HepG2 (cell line): Measurements from ENCODE around the gene CD248. TPM values are rescaled to one million over a fixed set of nuclear protein-coding genes. Genes with fewer than 3 reads are reported as not detected.

Experiments
- CERS6 ChIP-seq: sonication (generic); formaldehyde crosslinking; IDR thresholded peaks from 2 replicates; pipeline ENCODE4 v1.5.0; 2020; ENCODE audit warnings: missing genetic modification reagents
- ELF1 ChIP-seq: sonication (generic); formaldehyde crosslinking; IDR thresholded peaks from 2 replicates; pipeline ENCODE4 v1.4.0; 2020; ENCODE audit warnings: missing genetic modification reagents
- FOXC1 ChIP-seq: sonication (generic); formaldehyde crosslinking; IDR thresholded peaks from 2 replicates; pipeline ENCODE4 v1.8.0; 2022; ENCODE audit warnings: mild to moderate bottlenecking, missing genetic modification reagents, borderline replicate concordance
- IRX3 ChIP-seq: sonication (generic); formaldehyde crosslinking; IDR thresholded peaks from 2 replicates; pipeline ENCODE4 v1.8.1; 2023; ENCODE audit warnings: mild to moderate bottlenecking, low read depth, missing genetic modification reagents, borderline replicate concordance
- KDM5B ChIP-seq: sonication (generic); formaldehyde crosslinking; IDR thresholded peaks from 2 replicates; pipeline ENCODE4 v1.4.0; 2020; ENCODE audit warnings: missing genetic modification reagents, mild to moderate bottlenecking, borderline replicate concordance
- KMT2B ChIP-seq: IDR thresholded peaks from 2 replicates; pipeline ENCODE4 v1.6.1; 2016; ENCODE audit warnings: missing genetic modification reagents, missing compliant biosample characterization
- MAZ ChIP-seq, 2 experiments: sonication (generic) in 1 of 2; formaldehyde crosslinking in 1 of 2; IDR thresholded peaks; 2 replicates each; pipeline versions ENCODE4 v1.5.0 to v1.6.1; 2012 to 2020; ENCODE audit warnings: low read depth in 2 of 2, mild to moderate bottlenecking in 2 of 2, borderline replicate concordance in 1 of 2, improper control_type of control experiment in 1 of 2, low read length in 1 of 2, missing genetic modification reagents in 1 of 2, moderate library complexity in 1 of 2
- PHF5A ChIP-seq: IDR thresholded peaks from one replicate; pipeline ENCODE4 v1.6.1; 2018; ENCODE audit warnings: low read depth, missing genetic modification reagents; ENCODE audit not compliant: unreplicated experiment
- RBFOX2 ChIP-seq: fragments of 200-400 bp; formaldehyde crosslinking; IDR thresholded peaks from 2 replicates; pipeline ENCODE4 v1.6.1; 2017; ENCODE audit warnings: low read depth, mild to moderate bottlenecking, low read length
- SMARCC2 ChIP-seq: fragments of 450-650 bp; IDR thresholded peaks from 2 replicates; pipeline ENCODE4 v1.6.1; 2017; ENCODE audit warnings: antibody characterized with exemption, mild to moderate bottlenecking
- SUZ12 ChIP-seq: fragments of 150-350 bp; IDR thresholded peaks from 2 replicates; pipeline ENCODE4 v1.6.1; 2014; ENCODE audit warnings: low read depth, low read length
- TARDBP ChIP-seq: sonication (generic); formaldehyde crosslinking; IDR thresholded peaks from 2 replicates; pipeline ENCODE4 v1.8.0; 2022; ENCODE audit warnings: mild to moderate bottlenecking, missing genetic modification reagents
- ZBTB4 ChIP-seq: sonication (generic); formaldehyde crosslinking; IDR thresholded peaks from 2 replicates; pipeline ENCODE4 v1.4.0; 2020; ENCODE audit warnings: missing genetic modification reagents, mild to moderate bottlenecking, borderline replicate concordance
- ZNF546 ChIP-seq: sonication (generic); formaldehyde crosslinking; conservative IDR thresholded peaks from 2 replicates; pipeline ENCODE4 v1.8.1; 2023; ENCODE audit warnings: mild to moderate bottlenecking, missing genetic modification reagents
- ZNF558 ChIP-seq: sonication (generic); formaldehyde crosslinking; IDR thresholded peaks from 2 replicates; pipeline ENCODE4 v1.9.0; 2022; ENCODE audit warnings: mild to moderate bottlenecking, missing genetic modification reagents, borderline replicate concordance
- ZNF788 ChIP-seq: sonication (generic); formaldehyde crosslinking; IDR thresholded peaks from 2 replicates; pipeline ENCODE4 v1.5.0; 2020; ENCODE audit warnings: mild to moderate bottlenecking, missing genetic modification reagents, borderline replicate concordance
- polyA plus RNA-seq, 8 experiments: library from polyadenylated mRNA; depleted of rRNA in 3 of 8; stranded (reverse) in 7 of 8; unstranded in 1 of 8; fragments of >200 nt; fragmentation: Illumina TruSeq in 4 of 8; extraction: Trizol in 4 of 8; gene quantifications; 2 replicates each; pipeline versions ENCODE4 v1.2.1 to v1.2.3, GENCODE V29; 2011 to 2016; ENCODE audit warnings: low read depth in 4 of 8, missing spikeins in 1 of 8, mixed read lengths in 1 of 8; ENCODE audit not compliant: insufficient read depth in 1 of 8
- total RNA-seq, 5 experiments: library from RNA; depleted of rRNA; stranded (reverse); fragments of >200 nt; fragmentation: Illumina TruSeq; extraction: Trizol; gene quantifications; 2 replicates each; pipeline ENCODE4 v1.2.3, GENCODE V29; 2016; ENCODE audit warnings: low read depth in 1 of 5
- TF ChIP-seq, protein P1 (sequence below): sonication (generic); formaldehyde crosslinking; IDR thresholded peaks from 2 replicates; pipeline ENCODE4 v1.4.0; 2020; ENCODE audit warnings: mild to moderate bottlenecking, low read depth, missing genetic modification reagents

Gene CD248
- total and polyA plus RNA-seq, 2 of the 13 experiments (the other 11 are each of a cell fraction or from before 2014, with no cell fraction given): 0.25 to 0.35 TPM

DNA sequence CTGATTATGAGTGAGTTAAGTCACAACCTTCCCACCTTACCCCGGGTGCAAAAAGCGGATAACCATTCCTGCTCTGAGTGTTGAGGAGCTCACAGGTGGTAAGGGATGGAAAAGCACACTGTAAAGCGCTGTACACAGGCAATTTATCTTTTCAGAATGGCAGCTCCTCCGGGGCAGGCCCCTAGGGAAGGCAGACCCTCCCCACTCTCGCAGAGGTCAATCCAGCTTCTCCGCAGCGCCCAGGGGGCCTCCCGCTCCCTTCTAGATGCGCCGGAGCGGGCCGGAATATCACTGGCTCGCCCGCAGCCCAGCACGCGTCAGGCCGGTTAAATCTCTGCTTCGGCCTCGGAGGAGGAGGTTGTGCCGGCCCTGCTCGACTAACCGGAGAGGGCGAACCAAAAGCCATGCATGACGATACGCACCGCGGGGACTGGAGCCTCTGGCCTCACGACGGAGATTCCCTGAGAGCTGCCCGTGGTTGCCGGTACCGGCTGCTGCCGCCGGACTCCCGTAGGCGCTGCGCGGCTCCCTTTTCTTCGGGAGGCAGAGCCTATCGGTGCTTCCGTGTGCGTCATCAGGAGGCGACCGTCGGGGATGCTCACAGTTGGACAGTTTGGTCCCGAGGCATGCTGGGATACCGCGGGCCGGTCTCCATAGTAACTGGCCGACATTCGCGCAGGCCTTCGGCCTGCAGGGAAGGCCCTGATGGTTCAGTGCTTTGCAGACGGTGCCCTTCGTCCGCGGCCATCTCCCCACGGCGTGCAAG is 27.9 kb upstream of the CD248 start, which contains the start of gene BRMS1 (continued):
- TF ChIP-seq MAZ (IDR thresholded peaks at IDR 0.05; ENCODE audit: borderline replicate concordance, low read depth, low read length) (no peak; the same call in 1 of the 2 replicates), MAZ (CRISPR knock-in tag; IDR thresholded peaks at IDR 0.05; ENCODE audit: low read depth) (peak; percentile 30; the same call in 1 of the 2 replicates), CERS6 (CRISPR knock-in tag) (no peak), PHF5A (no peak), TARDBP (peak; percentile 79), ELF1 (CRISPR knock-in tag) (peak; percentile 99), RBFOX2 (peak; percentile 88), KDM5B (CRISPR knock-in tag) (peak; percentile 82; the same call in 1 of the 2 replicates), FOXC1 (CRISPR knock-in tag) (peak; percentile 92), SMARCC2 (no peak), ZNF558 (no peak), SUZ12 (peak; percentile 52), ZBTB4 (CRISPR knock-in tag) (no peak), ZNF546 (peak; percentile 69; the same call in 1 of the 2 replicates), KMT2B (peak; percentile 95), ZNF788 (CRISPR knock-in tag) (peak; percentile 43; the same call in 1 of the 2 replicates), IRX3 (CRISPR knock-in tag) (no peak)
- TF ChIP-seq, protein P1, sequence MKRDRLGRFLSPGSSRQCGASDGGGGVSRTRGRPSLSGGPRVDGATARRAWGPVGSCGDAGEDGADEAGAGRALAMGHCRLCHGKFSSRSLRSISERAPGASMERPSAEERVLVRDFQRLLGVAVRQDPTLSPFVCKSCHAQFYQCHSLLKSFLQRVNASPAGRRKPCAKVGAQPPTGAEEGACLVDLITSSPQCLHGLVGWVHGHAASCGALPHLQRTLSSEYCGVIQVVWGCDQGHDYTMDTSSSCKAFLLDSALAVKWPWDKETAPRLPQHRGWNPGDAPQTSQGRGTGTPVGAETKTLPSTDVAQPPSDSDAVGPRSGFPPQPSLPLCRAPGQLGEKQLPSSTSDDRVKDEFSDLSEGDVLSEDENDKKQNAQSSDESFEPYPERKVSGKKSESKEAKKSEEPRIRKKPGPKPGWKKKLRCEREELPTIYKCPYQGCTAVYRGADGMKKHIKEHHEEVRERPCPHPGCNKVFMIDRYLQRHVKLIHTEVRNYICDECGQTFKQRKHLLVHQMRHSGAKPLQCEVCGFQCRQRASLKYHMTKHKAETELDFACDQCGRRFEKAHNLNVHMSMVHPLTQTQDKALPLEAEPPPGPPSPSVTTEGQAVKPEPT (CRISPR knock-in tag): no peak; the same call in 1 of the 2 replicates
